HFFc6 (cell line): ENCODE results near the gene RHOJ. TPM values are rescaled to one million over a fixed set of nuclear protein-coding genes. Genes with fewer than 3 reads are reported as not detected.

ENCODE experiments used
- DNase-seq: peaks from one replicate; pipeline ENCODE4 v3.0.0-alpha.2; 2018
- H3K27ac Mint-ChIP-seq: 2 replicates; pipeline ENCODE4 v1.8.0; 2020; ENCODE audit warnings: mild to moderate bottlenecking, mixed read lengths
- H3K27me3 Mint-ChIP-seq: 2 replicates; pipeline ENCODE4 v1.8.0; 2021; ENCODE audit warnings: mild to moderate bottlenecking, moderate library complexity, mixed read lengths; ENCODE audit not compliant: insufficient read depth
- H3K36me3 Mint-ChIP-seq: 2 replicates; pipeline ENCODE4 v1.8.0; 2021; ENCODE audit warnings: low read depth, mixed read lengths
- H3K4me1 Mint-ChIP-seq: 2 replicates; pipeline ENCODE4 v1.8.0; 2020; ENCODE audit warnings: low read depth, mixed read lengths
- H3K4me3 Mint-ChIP-seq: 2 replicates; pipeline ENCODE4 v1.8.0; 2020; ENCODE audit warnings: mild to moderate bottlenecking, moderate library complexity, mixed read lengths
- H3K9me3 Mint-ChIP-seq: 2 replicates; pipeline ENCODE4 v1.8.0; 2020; ENCODE audit warnings: mild to moderate bottlenecking, mixed read lengths
- CTCF ChIP-seq: fragments of 200-600 bp; sonication (generic); IDR thresholded peaks from 2 replicates; pipeline ENCODE4 v1.5.0; 2021; ENCODE audit warnings: antibody characterized with exemption, mild to moderate bottlenecking
- total RNA-seq, 6 experiments: library from RNA; stranded (reverse); fragmentation: NEBNext Ultra II Directional; extraction: Animal tissue kit (Norgen Biotek cat#: 25700); gene quantifications; 2 replicates in 1 of 6; 3 replicates in 5 of 6; pipeline ENCODE4 v1.2.3, GENCODE V29; 2021

The RHOJ gene
- total RNA-seq, 6 experiments from 2014 or later, result 6.1 to 8.3 (median 7.1) TPM

DNA sequence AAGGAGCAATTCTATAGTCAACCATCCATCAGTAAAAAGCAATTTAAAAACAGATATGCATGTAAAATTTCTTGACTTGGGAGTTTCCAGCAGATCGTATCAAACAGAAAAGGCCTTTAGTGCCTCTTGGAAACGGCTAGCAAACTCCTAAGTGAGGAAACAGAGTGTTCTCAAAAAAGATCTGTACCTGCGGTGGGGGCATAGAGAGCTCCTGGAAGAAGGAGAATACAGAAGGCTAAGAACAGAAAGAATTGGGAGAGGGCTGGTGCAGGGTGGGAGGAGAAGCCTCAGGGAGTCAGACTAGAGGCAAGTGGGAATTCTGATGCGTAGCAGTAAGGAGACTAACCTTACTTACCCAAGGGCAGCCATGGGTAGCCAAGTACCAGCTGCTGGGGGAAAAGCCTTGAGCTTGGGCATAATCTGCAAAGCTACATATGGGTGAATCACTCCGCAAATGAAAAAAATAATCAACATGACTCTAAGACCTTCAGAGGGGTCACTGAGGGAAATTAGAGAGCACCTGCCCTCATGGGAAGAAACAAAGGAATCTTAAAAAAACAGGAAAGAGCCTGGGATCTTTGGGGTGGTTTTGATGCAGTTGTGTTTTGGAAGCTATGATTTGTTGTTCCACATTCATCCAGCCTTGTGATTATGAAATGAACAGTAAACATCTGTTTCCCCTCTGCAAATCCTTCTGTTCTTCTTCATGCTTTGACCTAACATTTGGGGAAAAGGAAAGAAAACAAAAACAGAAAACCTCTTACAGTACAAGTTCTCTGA, 10.4 kb downstream of the RHOJ start:
- Mint-ChIP-seq H3K27me3 (peaks cover 2% of the 10 kb centered on the region), H3K27ac (no peak overlapping the region), H3K4me3 (no peak overlapping the region), H3K36me3 (no peaks in the 10 kb centered on the region; the same call in 1 of the 2 replicates), H3K4me1 (no peaks in the 10 kb centered on the region), H3K9me3 (no peaks in the 10 kb centered on the region)
- DNase-seq, result no peak
- no peak for TF ChIP-seq CTCF

DNA sequence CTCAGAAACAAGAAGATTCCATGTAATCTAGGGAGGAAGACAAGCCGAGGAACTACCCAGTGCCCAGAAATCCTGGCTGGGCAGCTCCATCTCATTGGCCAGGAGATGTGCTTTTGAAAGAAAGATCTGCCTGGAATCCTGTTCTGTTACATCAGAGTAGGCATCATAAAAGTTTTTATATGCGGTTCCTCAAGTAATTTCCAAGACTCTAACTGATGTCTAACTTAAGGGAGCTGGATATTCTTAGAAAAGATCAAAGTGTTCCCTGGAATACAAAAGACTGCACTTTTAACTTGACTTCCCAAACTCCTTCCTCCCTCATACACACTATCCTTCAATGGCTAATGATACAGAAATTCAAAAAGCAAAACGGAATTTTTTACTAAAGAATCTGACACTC, 16.3 kb downstream of the RHOJ start:
- peaks cover 4% of the 10 kb centered on the region; the same call in 1 of the 2 replicates for H3K36me3 Mint-ChIP-seq

GRCh38 chr14:63223596-63223995, 19.4 kb downstream of the RHOJ start:
- no peak overlapping the region for H3K4me3 Mint-ChIP-seq
- no peak for TF ChIP-seq CTCF
- H3K9me3 Mint-ChIP-seq, result no peaks in the 10 kb centered on the region; the same call in 1 of the 2 replicates
- no peak for DNase-seq
- H3K27me3 Mint-ChIP-seq, result no peaks in the 10 kb centered on the region; the same call in 1 of the 2 replicates
- peaks cover 4% of the 10 kb centered on the region; the same call in 1 of the 2 replicates for H3K36me3 Mint-ChIP-seq
- H3K4me1 Mint-ChIP-seq, result peaks cover 18% of the 10 kb centered on the region; the same call in 1 of the 2 replicates
- H3K27ac Mint-ChIP-seq, result no peak overlapping the region; the same call in 1 of the 2 replicates

More for the DNA sequence above, 16.3 kb downstream of the RHOJ start:
- no peak overlapping the region for H3K4me3 Mint-ChIP-seq
- no peak for TF ChIP-seq CTCF
- H3K27ac Mint-ChIP-seq, result no peak overlapping the region
- H3K9me3 Mint-ChIP-seq, result no peaks in the 10 kb centered on the region; the same call in 1 of the 2 replicates
- H3K27me3 Mint-ChIP-seq, result no peaks in the 10 kb centered on the region; the same call in 1 of the 2 replicates
- DNase-seq, result no peak
- H3K4me1 Mint-ChIP-seq, result peaks cover 13% of the 10 kb centered on the region; the same call in 1 of the 2 replicates

DNA sequence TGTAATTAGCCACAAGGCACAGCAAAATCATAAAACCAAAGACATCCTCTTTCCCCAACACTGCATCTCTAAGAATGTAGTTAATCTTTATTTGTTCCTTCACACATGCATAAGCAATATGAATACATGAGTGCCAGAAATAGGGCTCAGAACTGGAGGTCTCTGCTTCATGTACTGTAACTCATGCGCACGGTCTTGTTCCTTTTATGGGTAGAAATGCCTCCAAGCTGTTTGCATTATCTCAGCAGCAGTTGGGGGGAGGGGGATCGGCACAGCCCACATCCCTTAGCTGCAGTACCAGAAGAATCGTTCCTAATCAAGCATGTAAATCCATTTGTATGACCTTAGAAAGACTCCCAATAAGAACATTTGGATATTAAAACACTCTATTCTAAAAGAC, 20.0 kb downstream of the RHOJ start:
- Mint-ChIP-seq H3K27ac (no peak overlapping the region), H3K4me3 (no peak overlapping the region), H3K36me3 (peaks cover 4% of the 10 kb centered on the region; the same call in 1 of the 2 replicates), H3K4me1 (peaks cover 18% of the 10 kb centered on the region; the same call in 1 of the 2 replicates), H3K27me3 (no peaks in the 10 kb centered on the region), H3K9me3 (no peaks in the 10 kb centered on the region; the same call in 1 of the 2 replicates)
- no peak for DNase-seq
- TF ChIP-seq CTCF, result no peak

- Mint-ChIP-seq H3K4me1 (peaks cover 15% of the 10 kb centered on the region; the same call in 1 of the 2 replicates), H3K27ac (no peak overlapping the region), H3K9me3 (no peaks in the 10 kb centered on the region), H3K4me3 (no peak overlapping the region), H3K27me3 (no peaks in the 10 kb centered on the region; the same call in 1 of the 2 replicates), H3K36me3 (no peaks in the 10 kb centered on the region)
- no peak for TF ChIP-seq CTCF
- DNase-seq, result no peak
These were observed 24.0 kb downstream of the RHOJ start for GRCh38 chr14:63228217-63228616.
